GM19468 (cell line): ENCODE results near the gene RMND5A.

Experiments
- ATAC-seq: cut with Tn5 transposase; IDR thresholded peaks from one replicate; pipeline ENCODE4 v1.9.1; 2021; ENCODE audit warnings: mild to moderate bottlenecking, moderate library complexity, moderate number of reproducible peaks; ENCODE audit not compliant: unreplicated experiment; ENCODE audit errors: extremely low read depth

Gene RMND5A

DNA sequence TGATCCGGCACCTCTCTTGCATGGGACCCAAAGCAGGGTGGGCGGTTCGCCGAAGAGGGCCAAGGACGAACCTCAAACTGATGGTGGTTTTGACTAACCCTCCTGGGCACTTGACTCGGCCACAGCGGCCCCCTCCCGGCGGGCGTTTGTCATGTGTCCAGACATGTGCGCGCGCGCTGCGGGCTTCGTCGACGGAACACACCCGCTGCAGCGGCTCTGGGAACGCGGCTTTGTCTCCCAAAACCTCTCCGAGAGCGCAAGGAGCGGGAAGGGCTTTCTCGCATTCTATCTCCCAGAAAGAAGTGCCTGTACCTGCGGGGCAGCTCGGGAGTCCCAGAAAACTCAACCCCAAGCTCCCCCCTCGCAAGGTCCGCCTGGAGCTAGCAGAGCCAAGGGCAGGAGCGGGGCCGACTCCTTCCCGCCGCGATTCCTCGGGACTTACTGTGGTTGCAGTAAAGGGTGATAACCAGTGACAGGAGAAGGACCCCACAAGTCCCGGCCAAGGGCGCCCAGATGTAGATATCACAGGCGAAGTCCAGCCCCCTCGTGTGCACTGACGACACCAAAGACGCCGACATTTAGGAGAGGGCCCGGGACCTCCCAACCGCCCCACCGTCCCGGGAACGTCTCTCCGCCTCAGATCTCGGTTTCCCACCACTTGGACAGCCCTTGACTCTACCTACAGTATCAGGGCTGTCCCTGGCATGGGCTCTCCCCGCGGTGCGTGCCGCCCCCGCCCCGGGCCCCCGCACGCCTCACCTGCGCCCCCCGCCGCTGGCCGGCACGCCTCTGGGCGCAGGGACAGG lies 69.0 kb downstream of the RMND5A start:
- ATAC-seq: no peak

DNA sequence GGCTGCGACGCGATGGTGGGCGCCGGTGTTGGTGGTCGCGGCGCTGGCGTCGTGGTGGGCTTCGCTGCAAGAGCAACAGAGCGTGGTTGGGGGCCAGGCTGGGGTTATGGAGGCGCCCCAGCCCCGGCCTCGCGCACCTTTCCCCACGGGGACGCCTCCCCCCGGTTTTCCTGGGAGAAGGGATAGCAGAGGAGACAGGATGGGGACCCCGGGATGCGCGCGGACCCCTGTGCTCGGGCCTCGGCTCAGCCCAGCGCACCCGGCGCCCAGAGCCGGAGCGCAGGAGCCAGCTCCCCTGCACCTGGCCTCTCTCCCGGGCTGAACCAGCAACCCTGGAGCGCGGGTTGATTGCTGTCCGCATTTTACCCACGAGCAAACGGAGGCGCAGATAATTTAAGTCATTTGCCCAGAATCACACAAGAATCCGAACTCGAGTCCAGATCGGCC lies 69.6 kb downstream of the RMND5A start:
- ATAC-seq: no peak

DNA sequence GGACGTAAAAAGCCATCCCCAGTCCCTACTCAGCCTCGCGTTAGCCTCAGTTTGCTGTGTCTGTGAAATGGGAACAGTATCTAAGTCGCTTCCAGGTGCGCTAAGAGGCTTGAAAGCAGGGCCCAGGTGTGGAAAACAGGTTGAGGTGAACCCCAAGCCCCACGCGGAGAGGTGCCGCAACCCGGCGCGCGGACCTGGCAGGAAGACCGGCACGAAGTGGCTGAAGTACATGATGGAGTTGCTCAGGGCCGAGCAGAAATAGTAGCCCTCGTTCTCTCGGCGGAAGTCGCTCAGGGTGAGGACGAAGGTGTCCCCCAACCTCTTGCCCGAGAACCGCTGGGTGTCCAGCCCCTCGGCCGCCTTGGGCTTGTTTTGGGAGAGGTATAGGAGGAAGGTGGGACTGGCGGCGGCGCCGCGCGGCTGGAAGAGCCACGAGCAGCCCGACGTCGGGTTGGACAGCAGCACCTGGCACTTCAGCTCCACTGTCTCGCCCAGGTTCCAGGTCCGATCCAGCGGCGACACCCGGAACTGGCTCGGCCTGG lies 70.1 kb downstream of the RMND5A start:
- ATAC-seq: no peak

DNA sequence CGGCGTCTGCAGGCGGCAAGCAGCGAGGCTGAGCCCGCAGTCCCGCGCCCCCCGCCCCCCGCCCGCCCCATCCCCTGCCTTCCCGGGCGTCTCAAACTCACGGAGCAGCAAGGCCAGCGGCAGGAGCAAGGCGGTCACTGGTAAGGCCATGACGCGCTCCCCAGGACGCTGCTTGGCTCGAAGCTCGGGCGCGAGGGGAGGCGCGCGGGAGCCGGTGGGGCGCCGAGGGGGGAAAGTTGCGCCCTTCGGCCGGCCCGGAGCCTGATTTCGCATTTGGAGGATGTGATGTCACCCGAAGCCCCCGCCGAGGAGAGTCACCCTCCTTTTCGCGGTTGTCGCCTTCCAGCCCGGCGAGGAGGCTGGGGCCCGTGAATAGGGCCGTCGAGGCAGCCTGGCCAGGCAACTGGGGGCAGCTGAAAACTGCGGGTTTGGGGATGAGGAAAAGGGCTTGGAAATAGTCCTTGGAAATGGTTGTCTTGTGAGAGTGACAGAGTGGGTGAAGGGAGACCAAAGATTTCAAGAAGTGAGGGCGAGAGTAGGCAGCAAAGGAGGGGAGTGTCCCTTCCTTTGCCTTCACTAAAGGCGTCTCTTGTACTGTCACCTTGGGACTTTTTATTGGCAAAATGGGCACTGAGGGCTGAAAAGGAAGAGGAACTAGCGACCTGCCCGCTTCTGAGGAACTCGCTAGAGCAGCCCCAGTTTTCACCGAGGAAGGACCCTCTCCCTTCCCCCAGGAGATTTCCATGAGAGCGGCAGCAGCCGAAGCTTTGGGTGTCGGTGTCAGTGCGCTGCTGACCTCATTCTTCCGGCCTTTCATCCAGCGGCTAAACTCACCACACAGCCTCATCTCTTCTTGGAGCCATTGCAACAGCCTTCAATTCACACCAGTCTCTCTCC lies 70.8 kb downstream of the RMND5A start, which contains the start of gene CD8A:
Gene CD8A, minus strand, starts transcription at position 238 of the 897 bp plus-strand sequence. Its CDS starts 88 bp downstream, at position 150.
- ATAC-seq: no peak

DNA sequence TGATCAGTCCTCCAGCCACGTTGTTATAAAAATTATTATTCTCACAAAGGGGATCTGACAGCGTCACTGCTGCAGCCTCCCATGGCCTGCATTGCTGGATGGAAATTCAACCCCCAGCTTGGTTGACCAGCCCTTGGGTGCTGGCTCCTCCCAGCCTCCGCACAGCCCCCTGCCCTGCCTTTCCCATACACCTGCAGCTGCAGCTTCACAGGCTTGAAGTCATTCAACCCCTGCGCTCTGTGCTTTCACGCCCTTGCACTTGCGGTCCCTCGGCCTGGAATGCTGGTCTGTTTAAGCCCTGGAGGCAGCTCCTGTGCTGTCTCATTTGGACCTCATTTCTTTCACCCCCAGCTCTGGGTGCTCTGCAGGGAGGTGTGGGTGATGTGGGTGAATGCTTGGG lies 71.5 kb downstream of the RMND5A start:
- no peak for ATAC-seq

DNA sequence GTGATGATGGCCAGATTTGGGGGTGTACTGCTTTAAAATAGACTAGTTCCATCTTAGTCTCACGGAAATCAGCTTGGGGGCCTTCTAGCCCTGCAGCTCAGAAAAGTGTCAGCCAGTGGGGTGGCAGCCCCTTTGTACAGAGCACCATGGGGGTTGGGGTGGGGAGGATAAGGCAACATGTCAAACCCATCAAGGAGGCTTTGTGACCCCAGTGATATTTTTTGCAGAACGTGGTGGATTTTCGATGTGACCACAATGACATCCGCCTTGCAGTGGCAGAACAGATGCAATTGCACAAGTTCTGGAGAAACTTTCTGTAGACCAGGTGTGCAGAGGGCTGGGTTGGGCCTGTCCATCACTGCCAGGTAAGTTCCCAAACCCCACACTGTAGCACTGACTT lies 73.7 kb downstream of the RMND5A start:
- ATAC-seq: no peak

DNA sequence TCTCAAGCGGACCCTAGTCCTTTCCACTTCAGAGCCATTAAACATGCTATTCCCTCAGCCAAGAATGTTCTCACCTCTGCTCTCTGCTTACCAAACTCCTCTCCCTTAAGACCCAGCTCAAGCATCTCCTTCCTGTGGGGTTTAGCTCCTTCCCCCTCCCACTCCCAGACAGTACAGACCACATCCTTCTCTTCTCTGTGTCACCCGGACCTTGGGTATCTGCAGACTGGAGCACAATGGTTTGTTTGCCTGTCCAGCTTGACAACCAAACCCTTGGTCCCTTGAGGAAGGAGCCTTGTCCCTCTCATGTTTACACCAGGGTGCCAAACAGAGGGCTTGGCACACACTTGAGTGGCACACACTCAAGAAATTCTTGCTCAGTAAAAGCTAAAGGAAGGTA lies 74.8 kb downstream of the RMND5A start:
- ATAC-seq: no peak

DNA sequence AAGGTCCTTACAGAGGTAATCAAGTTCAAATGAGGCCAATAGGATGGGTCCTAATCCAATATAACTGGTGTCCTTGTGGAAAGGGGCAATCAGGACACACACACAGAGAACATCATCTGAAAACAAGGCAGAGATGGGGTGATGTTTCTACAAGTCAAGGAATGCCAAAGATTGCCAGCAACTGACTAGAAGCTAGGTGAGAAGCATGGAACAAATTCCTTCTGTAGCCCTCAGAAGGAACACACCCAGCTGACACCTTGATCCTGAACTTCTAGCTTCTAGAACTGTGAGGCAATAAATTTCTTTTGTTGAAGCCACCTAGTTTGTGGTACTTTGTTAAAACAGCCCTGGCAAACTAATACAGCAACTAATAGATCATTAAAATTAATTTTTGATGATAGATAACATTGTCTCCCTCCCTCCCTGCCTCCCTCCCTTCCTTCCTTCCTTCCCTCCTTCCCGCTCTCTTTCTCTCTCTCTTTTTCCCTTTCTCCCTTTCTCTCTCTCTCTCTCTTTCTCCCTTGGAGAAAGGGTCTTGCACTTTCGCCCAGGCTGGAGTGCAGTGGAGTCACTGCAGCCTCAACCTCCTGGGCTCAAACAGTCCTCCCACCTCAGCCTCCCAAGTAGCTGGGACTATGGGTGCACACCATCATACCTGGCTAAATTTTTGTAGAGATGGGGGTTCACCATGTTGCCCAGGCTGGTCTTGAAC lies 80.9 kb downstream of the RMND5A start:
- ATAC-seq: no peak

DNA sequence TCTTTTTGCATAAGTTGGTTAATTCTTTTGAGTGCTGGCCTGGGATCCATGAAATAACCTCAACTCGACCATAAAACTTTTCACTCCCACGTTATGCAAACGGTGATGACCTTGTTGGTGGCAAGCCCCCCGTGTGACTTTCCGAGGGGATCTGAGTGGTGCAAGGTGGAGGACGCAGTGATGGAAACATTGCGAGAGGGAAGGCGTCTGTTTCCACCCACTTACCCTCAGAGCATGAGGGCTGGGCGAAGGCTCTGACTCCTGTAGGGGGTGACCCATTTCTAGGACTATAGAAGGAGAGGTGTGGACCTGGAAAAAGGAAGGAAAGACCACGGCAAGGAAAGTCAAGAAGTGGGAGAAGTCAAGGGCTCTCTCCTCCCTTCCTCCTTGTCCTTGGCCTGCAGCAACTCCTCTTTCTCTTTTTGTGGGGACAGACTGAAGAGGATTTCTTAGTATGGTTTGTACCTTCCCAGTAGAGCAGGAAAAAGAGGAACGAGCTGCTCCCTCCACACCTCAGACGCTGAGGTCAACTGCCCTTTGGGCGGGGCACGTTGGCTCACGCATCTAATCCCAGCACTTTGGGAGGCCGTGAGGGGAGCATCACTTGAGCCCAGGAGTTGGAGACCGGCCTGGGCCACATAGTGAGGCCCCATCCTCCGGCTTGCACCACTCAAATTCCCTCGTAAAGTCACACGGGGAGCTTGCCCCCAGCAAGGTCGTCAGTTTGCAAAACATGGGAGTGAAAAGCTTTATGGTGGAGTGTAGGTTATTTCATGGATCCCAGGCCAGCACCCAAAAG lies 86.2 kb downstream of the RMND5A start:
- ATAC-seq: no peak

DNA sequence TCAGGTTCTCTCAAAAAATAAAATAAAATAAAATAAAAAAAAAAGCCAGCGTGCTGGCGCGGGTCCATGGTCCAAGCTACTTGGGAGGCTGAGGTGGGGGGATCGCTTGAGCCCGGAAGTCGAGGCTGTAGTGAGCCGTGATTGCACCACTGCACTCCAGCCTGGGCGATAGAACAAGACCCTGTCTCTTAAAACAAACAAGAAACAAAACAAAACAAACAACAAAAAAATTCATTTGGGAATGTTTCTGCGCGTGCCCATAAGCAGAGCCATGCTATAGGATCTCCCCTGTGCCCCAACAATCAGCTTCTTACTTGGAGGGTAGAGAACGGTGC lies 87.0 kb downstream of the RMND5A start:
- ATAC-seq: no peak

DNA sequence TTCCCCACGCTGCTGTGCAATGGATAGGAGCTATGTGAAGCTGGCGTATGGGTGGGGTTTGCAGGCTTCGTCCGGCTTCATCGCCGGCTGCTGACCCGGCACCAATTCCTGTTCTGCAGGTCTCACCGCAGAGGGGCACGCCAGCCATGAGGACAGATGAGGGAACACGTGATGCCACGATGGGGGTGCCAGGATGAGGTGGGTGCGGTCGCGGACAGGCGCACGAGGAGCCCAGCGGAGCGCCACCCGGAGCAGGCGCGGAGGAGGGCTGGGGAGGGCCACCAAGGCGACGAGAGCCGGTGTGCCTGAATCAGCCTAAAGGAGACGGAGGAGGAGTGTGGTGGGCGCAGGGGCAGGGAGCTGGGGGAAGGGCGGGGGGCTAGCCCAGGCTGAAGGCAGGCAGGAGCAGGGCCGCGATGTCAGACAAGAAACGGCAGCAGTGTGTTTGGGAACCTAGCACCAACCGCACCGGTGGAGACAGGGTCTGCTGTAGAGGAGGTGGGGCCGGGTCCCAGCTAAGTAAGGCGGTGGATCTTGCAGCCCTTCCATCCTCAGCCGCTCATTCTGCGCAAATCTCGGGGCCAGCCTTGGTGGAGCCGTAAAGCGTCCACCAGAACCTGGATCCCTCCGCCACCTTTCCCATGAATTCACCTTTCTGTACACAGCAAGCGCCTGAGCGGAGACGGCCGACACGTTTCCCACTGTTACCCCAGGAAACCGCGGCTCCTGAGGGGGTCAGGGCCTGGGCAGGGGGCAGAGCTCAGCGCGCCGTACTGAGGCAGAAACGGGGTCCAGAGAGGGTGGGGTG lies 87.6 kb downstream of the RMND5A start:
- no peak for ATAC-seq

DNA sequence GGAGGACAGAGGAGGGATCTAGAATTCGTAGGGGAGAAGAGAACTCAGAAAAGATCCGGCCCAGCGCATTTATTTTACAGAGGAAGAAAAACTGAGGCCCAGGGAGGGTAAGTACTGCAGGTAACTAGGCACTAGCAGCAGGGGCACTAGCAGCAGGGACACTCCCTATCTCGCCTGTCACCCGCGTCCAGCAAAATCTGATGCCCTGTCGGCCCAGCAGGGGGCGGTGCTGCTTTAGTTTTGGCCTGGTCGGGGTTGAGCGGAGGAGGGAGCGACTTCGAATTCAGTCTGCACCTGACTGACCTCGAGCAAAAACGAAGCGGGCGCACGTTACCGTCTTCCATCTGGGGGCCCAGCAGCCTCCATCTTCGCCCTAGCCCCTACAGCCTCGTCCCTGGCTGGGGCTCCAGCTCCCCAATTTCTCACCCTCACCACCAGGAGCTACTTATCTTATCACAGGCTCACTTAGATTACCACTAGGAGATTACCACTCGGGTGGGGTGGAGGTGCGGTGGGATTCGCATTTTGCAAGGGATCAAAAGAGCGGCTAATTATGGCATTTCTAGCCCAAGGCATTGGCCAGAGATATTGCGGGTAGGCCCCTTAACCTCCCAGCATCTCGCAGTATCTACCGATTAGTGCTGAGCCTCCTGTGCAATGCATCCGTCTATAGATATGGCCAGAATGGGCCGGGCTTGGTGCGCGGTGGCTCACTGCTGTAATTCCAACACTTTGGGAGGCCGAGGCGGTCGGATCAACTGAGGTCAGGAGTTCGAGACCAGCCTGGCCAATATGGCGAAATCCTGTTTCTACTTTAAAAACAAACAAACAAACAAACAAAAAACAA lies 88.4 kb downstream of the RMND5A start:
- peak; percentile 65 for ATAC-seq

DNA sequence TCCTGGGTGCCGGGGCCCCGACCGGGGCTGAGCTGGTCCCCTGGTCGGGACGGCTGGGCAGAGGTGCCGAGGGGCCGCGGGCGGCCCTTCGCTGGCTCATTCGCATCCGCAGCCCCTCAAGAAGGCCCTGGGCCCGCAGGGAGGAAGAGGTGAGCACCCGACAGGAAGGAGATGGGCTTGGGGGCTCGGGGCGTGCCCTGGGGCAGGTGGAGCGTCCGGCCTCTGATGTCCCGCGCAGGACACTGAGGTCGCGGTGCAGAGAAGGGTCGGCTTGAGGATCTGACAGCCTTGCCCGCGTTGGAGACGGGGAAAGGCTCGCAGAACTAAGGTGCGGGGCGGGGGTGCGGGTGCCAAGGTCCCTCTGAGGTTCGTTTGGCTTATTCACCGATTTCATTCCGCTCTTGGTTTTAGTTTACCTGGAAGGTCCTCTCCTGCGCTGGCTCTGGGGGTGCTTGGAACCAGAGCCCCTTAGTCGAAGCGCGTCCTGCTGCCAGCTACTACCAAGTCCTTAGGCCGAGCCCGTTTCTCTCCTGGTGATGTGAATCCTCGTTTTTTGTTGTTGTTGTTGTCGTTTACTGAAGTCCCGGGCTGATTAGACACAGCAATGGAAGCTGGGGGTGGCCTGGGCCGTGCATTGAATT lies 89.5 kb downstream of the RMND5A start:
- no peak for ATAC-seq

DNA sequence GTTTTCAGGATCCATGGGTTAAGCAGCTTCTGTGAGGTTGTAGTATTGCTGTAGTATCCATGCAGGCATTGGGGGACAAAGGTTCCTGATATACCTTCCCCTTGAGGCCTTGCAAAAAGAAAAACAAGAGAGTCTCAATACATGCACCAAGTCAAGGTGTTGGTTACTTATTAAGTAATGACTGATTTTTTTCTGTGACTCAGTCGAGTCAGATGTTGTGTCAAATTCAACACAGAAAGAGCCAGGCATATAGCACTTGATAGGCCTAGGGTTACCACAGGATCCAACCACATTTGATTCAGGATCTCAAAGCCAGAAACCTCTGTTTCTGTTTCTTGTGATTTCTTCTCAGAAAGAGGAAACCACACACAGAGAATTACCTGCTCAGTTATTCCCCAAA lies 95.5 kb downstream of the RMND5A start:
- ATAC-seq: no peak

DNA sequence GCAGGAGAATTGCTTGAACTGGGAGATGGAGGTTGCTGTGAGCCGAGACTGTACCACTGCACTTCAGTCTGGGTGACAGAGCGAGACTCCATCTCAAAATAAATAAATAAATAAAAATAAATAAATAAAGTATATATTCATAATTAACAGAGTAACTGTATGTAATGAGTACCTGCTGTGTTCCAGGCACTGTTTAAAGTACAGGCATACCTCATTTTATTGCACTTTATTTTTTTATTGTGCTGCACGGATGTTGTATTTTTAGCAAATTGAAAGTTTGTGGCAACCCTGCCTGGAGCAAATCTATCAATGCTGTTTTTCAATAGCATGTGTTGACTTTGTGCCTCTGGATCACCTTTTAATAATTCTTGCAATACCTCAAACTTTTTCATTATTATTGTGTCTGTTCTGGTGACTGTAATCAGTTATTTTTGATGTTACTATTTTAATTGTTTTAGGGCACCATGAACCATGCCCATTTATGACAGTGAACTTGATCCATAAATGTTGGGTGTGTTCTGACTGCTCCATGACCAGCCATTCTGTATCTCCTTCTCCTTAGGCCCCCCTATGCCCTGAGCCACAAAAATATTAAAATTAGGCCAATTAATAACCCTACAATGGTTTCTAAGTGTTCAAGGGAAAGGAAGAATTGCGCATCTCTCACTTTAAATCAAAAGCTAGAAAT lies 98.2 kb downstream of the RMND5A start:
- ATAC-seq: no peak

DNA sequence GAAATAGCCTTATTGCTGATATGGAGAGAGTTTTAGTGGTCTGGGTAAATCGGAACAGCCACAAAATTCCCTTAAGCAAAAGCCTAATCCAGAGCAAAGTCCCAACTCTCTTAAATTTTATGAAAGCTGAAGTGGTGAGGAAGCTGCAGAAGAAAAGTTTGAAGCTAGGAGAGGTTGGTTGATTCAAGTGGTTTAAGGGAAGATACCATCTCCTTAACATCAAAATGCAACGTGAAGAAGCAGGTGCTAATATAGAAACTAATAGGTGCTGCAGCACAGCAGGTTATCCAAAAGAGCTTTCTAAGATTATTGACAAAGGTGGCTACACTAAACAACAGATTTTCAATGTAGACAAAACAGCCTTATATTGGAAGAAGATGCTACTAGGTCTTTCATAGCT lies 98.9 kb downstream of the RMND5A start:
- no peak for ATAC-seq

DNA sequence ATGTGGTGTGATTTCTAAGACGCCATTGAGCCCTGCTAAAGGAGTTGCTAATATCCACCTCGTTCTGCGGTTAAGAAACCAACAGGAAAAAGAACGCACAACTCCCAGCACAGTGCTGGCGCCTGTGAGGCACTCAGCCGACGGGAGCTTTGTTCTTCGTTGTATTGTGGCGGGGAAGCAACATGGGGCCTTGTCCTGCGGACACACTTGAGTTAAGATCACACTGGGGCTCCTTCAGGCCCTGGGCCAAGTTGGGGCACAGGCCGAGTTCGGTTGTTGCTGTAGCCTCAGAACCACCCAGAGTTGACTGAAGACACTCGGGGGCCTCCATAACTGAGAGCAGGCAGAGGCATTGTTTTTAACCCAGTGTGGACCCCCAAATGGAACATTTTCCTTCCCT lies 101.2 kb downstream of the RMND5A start:
- ATAC-seq: no peak
